ENCODE results near the gene WASHC2C. TPM values are rescaled to one million over a fixed set of nuclear protein-coding genes. Genes with fewer than 3 reads are reported as not detected.
"Not testable (repeated sequence)": the region's sequence is repeated elsewhere in the genome, so short reads cannot be mapped to it uniquely, and the experiment has no call there.

Gene WASHC2C
- total RNA-seq, 1 experiment from 2014 or later = 16.1 TPM

- H3K4me3 ChIP-seq (ENCODE audit: low read length); H2AFZ ChIP-seq (ENCODE audit: low read length); H3K27ac ChIP-seq (ENCODE audit: low read length); BruUV-seq (replicated peaks); H3K4me1 ChIP-seq (ENCODE audit: insufficient read depth, low read length); H3K36me3 ChIP-seq (ENCODE audit: low read depth, low read length); intact Hi-C loops (cut with micrococcal nuclease); ATAC-seq; POLR2A ChIA-PET (ENCODE audit: unreplicated experiment); H3K79me2 ChIP-seq (ENCODE audit: low read length); H3K9ac ChIP-seq (ENCODE audit: low read length); H3K9me2 ChIP-seq (replicated peaks; ENCODE audit: low read length); H3K27me3 ChIP-seq (ENCODE audit: low read length); H3F3A ChIP-seq (ENCODE audit: low read length, unreplicated experiment); CTCF ChIA-PET; DNase-seq; H3K9me3 ChIP-seq (ENCODE audit: low read length); H3K4me2 ChIP-seq (ENCODE audit: low read length); H4K20me1 ChIP-seq (ENCODE audit: low read length): not testable (repeated sequence)
Observed at GRCh38 chr10:45790694-45791426, 63.8 kb downstream of the WASHC2C start.

GRCh38 chr10:45794761-45795160, 67.7 kb downstream of the WASHC2C start:
- H3K79me2 ChIP-seq (ENCODE audit: low read length); H3K27ac ChIP-seq (ENCODE audit: low read length); H3F3A ChIP-seq (ENCODE audit: low read length, unreplicated experiment); CTCF ChIA-PET; DNase-seq; H4K20me1 ChIP-seq (ENCODE audit: low read length); BruUV-seq (replicated peaks); H2AFZ ChIP-seq (ENCODE audit: low read length); H3K27me3 ChIP-seq (ENCODE audit: low read length); intact Hi-C loops (cut with micrococcal nuclease); H3K4me1 ChIP-seq (ENCODE audit: insufficient read depth, low read length); H3K9ac ChIP-seq (ENCODE audit: low read length); H3K36me3 ChIP-seq (ENCODE audit: low read depth, low read length); H3K4me2 ChIP-seq (ENCODE audit: low read length); H3K4me3 ChIP-seq (ENCODE audit: low read length); H3K9me2 ChIP-seq (replicated peaks; ENCODE audit: low read length); ATAC-seq; POLR2A ChIA-PET (ENCODE audit: unreplicated experiment); H3K9me3 ChIP-seq (ENCODE audit: low read length): not testable (repeated sequence)

- H2AFZ ChIP-seq (ENCODE audit: low read length); CTCF ChIA-PET; H3K36me3 ChIP-seq (ENCODE audit: low read depth, low read length); H3K4me3 ChIP-seq (ENCODE audit: low read length); H3F3A ChIP-seq (ENCODE audit: low read length, unreplicated experiment); H3K9me2 ChIP-seq (replicated peaks; ENCODE audit: low read length); H4K20me1 ChIP-seq (ENCODE audit: low read length); intact Hi-C loops (cut with micrococcal nuclease); H3K4me2 ChIP-seq (ENCODE audit: low read length); H3K4me1 ChIP-seq (ENCODE audit: insufficient read depth, low read length); POLR2A ChIA-PET (ENCODE audit: unreplicated experiment); BruUV-seq (replicated peaks); H3K9me3 ChIP-seq (ENCODE audit: low read length); H3K79me2 ChIP-seq (ENCODE audit: low read length); H3K27ac ChIP-seq (ENCODE audit: low read length); H3K27me3 ChIP-seq (ENCODE audit: low read length); H3K9ac ChIP-seq (ENCODE audit: low read length): not testable (repeated sequence)
- ATAC-seq (0 out of 2 replicates have a peak, but pooled peaks have one; percentile 20), DNase-seq (peak; percentile 68)
Observed at GRCh38 chr10:45803060-45804010, 76.3 kb downstream of the WASHC2C start.

- POLR2A ChIA-PET (ENCODE audit: unreplicated experiment); H3K9me2 ChIP-seq (replicated peaks; ENCODE audit: low read length); H3K27me3 ChIP-seq (ENCODE audit: low read length); H2AFZ ChIP-seq (ENCODE audit: low read length); ATAC-seq; BruUV-seq (replicated peaks); H3K4me1 ChIP-seq (ENCODE audit: insufficient read depth, low read length); intact Hi-C loops (cut with micrococcal nuclease); H3K79me2 ChIP-seq (ENCODE audit: low read length); H3F3A ChIP-seq (ENCODE audit: low read length, unreplicated experiment); H3K9ac ChIP-seq (ENCODE audit: low read length); H3K9me3 ChIP-seq (ENCODE audit: low read length); H3K4me3 ChIP-seq (ENCODE audit: low read length); H3K27ac ChIP-seq (ENCODE audit: low read length); H4K20me1 ChIP-seq (ENCODE audit: low read length); H3K36me3 ChIP-seq (ENCODE audit: low read depth, low read length); DNase-seq; CTCF ChIA-PET; H3K4me2 ChIP-seq (ENCODE audit: low read length): not testable (repeated sequence)
Observed at GRCh38 chr10:45804996-45805395, 77.9 kb downstream of the WASHC2C start.
